GM23338 (cell line): ENCODE measurements around the gene FAM13A. TPM values are rescaled to one million over a fixed set of nuclear protein-coding genes. Genes with fewer than 3 reads are reported as not detected.

Experiments
- ATAC-seq: fragments of 200-7000 bp; cut with Tn5 transposase; 3 replicates; pipeline ENCODE4 v1.9.1; 2020
- DNase-seq: peaks from one replicate; pipeline ENCODE4 v3.0.0-alpha.2; 2015; ENCODE audit warnings: low spot score
- H2AFZ ChIP-seq: fragments of 200-600 bp; sonication (generic); 2 replicates; pipeline ENCODE4 v1.8.0; 2016; ENCODE audit warnings: antibody characterized with exemption, mild to moderate bottlenecking, moderate library complexity
- H3F3A ChIP-seq: fragments of 200-600 bp; sonication (generic); replicated peaks from 2 replicates; pipeline ENCODE4 v1.8.0; 2017; ENCODE audit warnings: antibody characterized with exemption, mixed run types, low read depth
- H3K27ac ChIP-seq: fragments of 200-600 bp; sonication (generic); 2 replicates; pipeline ENCODE4 v1.6.1; 2016; ENCODE audit warnings: low read depth
- H3K27me3 ChIP-seq: fragments of 200-600 bp; sonication (generic); 2 replicates; pipeline ENCODE4 v1.8.0; 2016; ENCODE audit warnings: mild to moderate bottlenecking, mixed run types, moderate library complexity; ENCODE audit not compliant: insufficient read depth
- H3K36me3 ChIP-seq: fragments of 200-600 bp; sonication (generic); 2 replicates; pipeline ENCODE4 v1.8.0; 2016; ENCODE audit warnings: mild to moderate bottlenecking; ENCODE audit not compliant: insufficient read depth
- H3K4me1 ChIP-seq: fragments of 200-600 bp; sonication (generic); 2 replicates; pipeline ENCODE4 v1.8.0; 2016; ENCODE audit warnings: mild to moderate bottlenecking, moderate library complexity; ENCODE audit not compliant: insufficient read depth
- H3K4me2 ChIP-seq: fragments of 200-600 bp; sonication (generic); 2 replicates; pipeline ENCODE4 v1.7.1; 2017; ENCODE audit warnings: mixed run types
- H3K4me3 ChIP-seq: fragments of 200-600 bp; sonication (generic); 2 replicates; pipeline ENCODE4 v1.6.1; 2016; ENCODE audit warnings: mixed run types
- H3K79me2 ChIP-seq: fragments of 200-600 bp; sonication (generic); replicated peaks from 2 replicates; pipeline ENCODE4 v1.8.0; 2017; ENCODE audit warnings: mild to moderate bottlenecking; ENCODE audit not compliant: insufficient read depth
- H3K9me2 ChIP-seq: fragments of 200-600 bp; sonication (generic); 2 replicates; pipeline ENCODE4 v1.8.0; 2017; ENCODE audit not compliant: insufficient read depth
- H4K20me1 ChIP-seq: fragments of 200-600 bp; sonication (generic); replicated peaks from 2 replicates; pipeline ENCODE4 v1.8.0; 2017; ENCODE audit warnings: mild to moderate bottlenecking; ENCODE audit not compliant: insufficient read depth
- H3K27ac Mint-ChIP-seq: 2 replicates; pipeline ENCODE4 v1.8.0; 2020; ENCODE audit warnings: inconsistent platforms, mild to moderate bottlenecking, moderate library complexity, mixed read lengths
- H3K27me3 Mint-ChIP-seq: 3 replicates; pipeline ENCODE4 v1.8.0; 2022; ENCODE audit warnings: low read depth, mild to moderate bottlenecking, moderate library complexity, mixed read lengths, inconsistent platforms; ENCODE audit not compliant: insufficient read depth, poor library complexity
- H3K36me3 Mint-ChIP-seq: 3 replicates; pipeline ENCODE4 v1.8.0; 2021; ENCODE audit warnings: low read depth, mild to moderate bottlenecking, inconsistent platforms, moderate library complexity, mixed read lengths
- H3K4me1 Mint-ChIP-seq: 3 replicates; pipeline ENCODE4 v1.8.0; 2020; ENCODE audit warnings: mild to moderate bottlenecking, inconsistent platforms, mixed read lengths
- H3K4me3 Mint-ChIP-seq: 3 replicates; pipeline ENCODE4 v1.8.0; 2021; ENCODE audit warnings: moderate library complexity, mild to moderate bottlenecking, inconsistent platforms, mixed read lengths
- H3K9me3 Mint-ChIP-seq: 3 replicates; pipeline ENCODE4 v1.8.0; 2020; ENCODE audit warnings: moderate library complexity, mild to moderate bottlenecking, inconsistent platforms, mixed read lengths
- CREB1 ChIP-seq: fragments of 250-450 bp; sonication (Bioruptor Pico); IDR thresholded peaks from 2 replicates; pipeline ENCODE4 v1.5.0; 2020; ENCODE audit warnings: low read depth, mild to moderate bottlenecking, moderate library complexity
- CTCF ChIP-seq, 2 experiments: fragments of 200-600 bp in 1 of 2; sonication (generic) in 1 of 2; conservative IDR thresholded peaks; 2 replicates each; pipeline versions ENCODE4 v1.5.1 to v1.6.1; 2016 to 2017; ENCODE audit warnings: antibody characterized with exemption in 2 of 2, low read depth in 2 of 2, mild to moderate bottlenecking in 2 of 2, moderate library complexity in 1 of 2
- EZH2 ChIP-seq: fragments of 200-600 bp; sonication (generic); IDR thresholded peaks from one replicate; pipeline ENCODE4 v1.8.0; 2017; ENCODE audit warnings: antibody characterized with exemption, mild to moderate bottlenecking, low read depth; ENCODE audit not compliant: unreplicated experiment
- EZH2phosphoT487 ChIP-seq: fragments of 200-600 bp; sonication (generic); IDR thresholded peaks from one replicate; pipeline ENCODE4 v1.8.1; 2018; ENCODE audit warnings: antibody characterized with exemption; ENCODE audit not compliant: unreplicated experiment
- JUNB ChIP-seq: IDR thresholded peaks from one replicate; pipeline ENCODE4 v1.6.1; 2016; ENCODE audit warnings: antibody characterized with exemption; ENCODE audit not compliant: unreplicated experiment
- NANOG ChIP-seq: IDR thresholded peaks from 2 replicates; pipeline ENCODE4 v1.6.1; 2016; ENCODE audit warnings: antibody characterized with exemption, borderline replicate concordance
- POLR2AphosphoS5 ChIP-seq: IDR thresholded peaks from 2 replicates; pipeline ENCODE4 v1.6.1; 2016; ENCODE audit warnings: antibody characterized with exemption, low read depth
- STAT1 ChIP-seq: IDR thresholded peaks from one replicate; pipeline ENCODE4 v1.6.1; 2016; ENCODE audit warnings: antibody characterized with exemption; ENCODE audit not compliant: unreplicated experiment
- ZNF114 ChIP-seq: fragments of 250-450 bp; sonication (Bioruptor Pico); IDR thresholded peaks from 2 replicates; pipeline ENCODE4 v1.5.0; 2020; ENCODE audit warnings: mild to moderate bottlenecking, moderate library complexity
- ZNF331 ChIP-seq: fragments of 250-450 bp; sonication (Bioruptor Pico); IDR thresholded peaks from 2 replicates; pipeline ENCODE4 v1.5.0; 2020; ENCODE audit warnings: low read depth, mild to moderate bottlenecking, moderate library complexity
- ZNF462 ChIP-seq: fragments of 250-450 bp; sonication (Bioruptor Pico); IDR thresholded peaks from 2 replicates; pipeline ENCODE4 v1.5.0; 2020; ENCODE audit warnings: mild to moderate bottlenecking, moderate library complexity
- polyA plus RNA-seq: library from polyadenylated mRNA; unstranded; fragments of >200 nt; fragmentation: Nextera tagmentation; extraction: Ambion mirVana; gene quantifications from 2 replicates; pipeline ENCODE4 v1.2.1, GENCODE V29; 2016
- total RNA-seq: library from RNA; depleted of rRNA; stranded (reverse); fragments of >200 nt; shearing (Covaris generic); gene quantifications from 2 replicates; pipeline ENCODE4 v1.2.3, GENCODE V29; 2014
- TF ChIP-seq, protein P1 (sequence below): IDR thresholded peaks from 2 replicates; pipeline ENCODE4 v1.6.1; 2016; ENCODE audit warnings: antibody characterized with exemption
- TF ChIP-seq, protein P2 (sequence below): IDR thresholded peaks from one replicate; pipeline ENCODE4 v1.6.1; 2018; ENCODE audit warnings: antibody characterized with exemption; ENCODE audit not compliant: unreplicated experiment

FAM13A gene
- total and polyA plus RNA-seq, 2 experiments from 2014 or later: 13.9 to 28.4 TPM

GRCh38 chr4:88900432-88900831 is 156.6 kb downstream of the FAM13A start:
- Mint-ChIP-seq H3K36me3 (peaks cover 44% of the 10 kb centered on the region), H3K4me1 (peaks cover 3% of the 10 kb centered on the region; the same call in 1 of the 3 replicates)

More at GRCh38 chr4:88900432-88900831, 156.6 kb downstream of the FAM13A start:
- no peak for TF ChIP-seq ZNF114 (CRISPR knock-in tag)
- TF ChIP-seq EZH2phosphoT487: no peak
- no peak for TF ChIP-seq CTCF (conservative IDR thresholded peaks at IDR 0.05; ENCODE audit: low read depth in 2 of 2)
- no peak for TF ChIP-seq NANOG
- no peak for TF ChIP-seq CREB1 (CRISPR knock-in tag)
- no peak for TF ChIP-seq JUNB
- no peak for TF ChIP-seq ZNF462 (CRISPR knock-in tag)
- TF ChIP-seq ZNF331 (CRISPR knock-in tag): no peak
- TF ChIP-seq STAT1: no peak
- no peak for TF ChIP-seq POLR2AphosphoS5
- TF ChIP-seq, protein P1, sequence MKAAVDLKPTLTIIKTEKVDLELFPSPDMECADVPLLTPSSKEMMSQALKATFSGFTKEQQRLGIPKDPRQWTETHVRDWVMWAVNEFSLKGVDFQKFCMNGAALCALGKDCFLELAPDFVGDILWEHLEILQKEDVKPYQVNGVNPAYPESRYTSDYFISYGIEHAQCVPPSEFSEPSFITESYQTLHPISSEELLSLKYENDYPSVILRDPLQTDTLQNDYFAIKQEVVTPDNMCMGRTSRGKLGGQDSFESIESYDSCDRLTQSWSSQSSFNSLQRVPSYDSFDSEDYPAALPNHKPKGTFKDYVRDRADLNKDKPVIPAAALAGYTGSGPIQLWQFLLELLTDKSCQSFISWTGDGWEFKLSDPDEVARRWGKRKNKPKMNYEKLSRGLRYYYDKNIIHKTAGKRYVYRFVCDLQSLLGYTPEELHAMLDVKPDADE: no peak
- TF ChIP-seq EZH2: no peak
- TF ChIP-seq, protein P2, sequence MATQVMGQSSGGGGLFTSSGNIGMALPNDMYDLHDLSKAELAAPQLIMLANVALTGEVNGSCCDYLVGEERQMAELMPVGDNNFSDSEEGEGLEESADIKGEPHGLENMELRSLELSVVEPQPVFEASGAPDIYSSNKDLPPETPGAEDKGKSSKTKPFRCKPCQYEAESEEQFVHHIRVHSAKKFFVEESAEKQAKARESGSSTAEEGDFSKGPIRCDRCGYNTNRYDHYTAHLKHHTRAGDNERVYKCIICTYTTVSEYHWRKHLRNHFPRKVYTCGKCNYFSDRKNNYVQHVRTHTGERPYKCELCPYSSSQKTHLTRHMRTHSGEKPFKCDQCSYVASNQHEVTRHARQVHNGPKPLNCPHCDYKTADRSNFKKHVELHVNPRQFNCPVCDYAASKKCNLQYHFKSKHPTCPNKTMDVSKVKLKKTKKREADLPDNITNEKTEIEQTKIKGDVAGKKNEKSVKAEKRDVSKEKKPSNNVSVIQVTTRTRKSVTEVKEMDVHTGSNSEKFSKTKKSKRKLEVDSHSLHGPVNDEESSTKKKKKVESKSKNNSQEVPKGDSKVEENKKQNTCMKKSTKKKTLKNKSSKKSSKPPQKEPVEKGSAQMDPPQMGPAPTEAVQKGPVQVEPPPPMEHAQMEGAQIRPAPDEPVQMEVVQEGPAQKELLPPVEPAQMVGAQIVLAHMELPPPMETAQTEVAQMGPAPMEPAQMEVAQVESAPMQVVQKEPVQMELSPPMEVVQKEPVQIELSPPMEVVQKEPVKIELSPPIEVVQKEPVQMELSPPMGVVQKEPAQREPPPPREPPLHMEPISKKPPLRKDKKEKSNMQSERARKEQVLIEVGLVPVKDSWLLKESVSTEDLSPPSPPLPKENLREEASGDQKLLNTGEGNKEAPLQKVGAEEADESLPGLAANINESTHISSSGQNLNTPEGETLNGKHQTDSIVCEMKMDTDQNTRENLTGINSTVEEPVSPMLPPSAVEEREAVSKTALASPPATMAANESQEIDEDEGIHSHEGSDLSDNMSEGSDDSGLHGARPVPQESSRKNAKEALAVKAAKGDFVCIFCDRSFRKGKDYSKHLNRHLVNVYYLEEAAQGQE: no peak
- Histone ChIP-seq H3K4me3 (no peak overlapping the region; the same call in 1 of the 2 replicates), H3K4me1 (peaks cover 5% of the 10 kb centered on the region; the same call in 1 of the 2 replicates), H4K20me1 (no peaks in the 10 kb centered on the region), H3K27ac (no peak overlapping the region), H3K9me2 (peaks cover 5% of the 10 kb centered on the region; the same call in 1 of the 2 replicates), H3K36me3 (no peaks in the 10 kb centered on the region; the same call in 1 of the 2 replicates), H3K79me2 (0 out of 2 replicates have a peak, but pooled peaks cover 6% of the 10 kb centered on the region), H3K27me3 (no peaks in the 10 kb centered on the region), H2AFZ (no peak overlapping the region), H3K4me2 (no peak overlapping the region), H3F3A (no peaks in the 10 kb centered on the region)
- H3K27me3 Mint-ChIP-seq: no peaks in the 10 kb centered on the region
- H3K4me3 Mint-ChIP-seq: no peak overlapping the region
- DNase-seq: no peak
- peaks cover 16% of the 10 kb centered on the region; the same call in 2 of the 3 replicates for H3K9me3 Mint-ChIP-seq
- H3K27ac Mint-ChIP-seq: no peak overlapping the region
- ATAC-seq: no peak
